HG02938 (cell line): ENCODE measurements around the gene DLG2.

Experiments
- ATAC-seq: cut with Tn5 transposase; IDR thresholded peaks from one replicate; pipeline ENCODE4 v1.9.1; 2021; ENCODE audit warnings: mild to moderate bottlenecking, moderate library complexity; ENCODE audit not compliant: unreplicated experiment

The DLG2 gene

GRCh38 chr11:84607975-84608836 is 1018.9 kb downstream of the DLG2 start:
- ATAC-seq = no peak

DNA sequence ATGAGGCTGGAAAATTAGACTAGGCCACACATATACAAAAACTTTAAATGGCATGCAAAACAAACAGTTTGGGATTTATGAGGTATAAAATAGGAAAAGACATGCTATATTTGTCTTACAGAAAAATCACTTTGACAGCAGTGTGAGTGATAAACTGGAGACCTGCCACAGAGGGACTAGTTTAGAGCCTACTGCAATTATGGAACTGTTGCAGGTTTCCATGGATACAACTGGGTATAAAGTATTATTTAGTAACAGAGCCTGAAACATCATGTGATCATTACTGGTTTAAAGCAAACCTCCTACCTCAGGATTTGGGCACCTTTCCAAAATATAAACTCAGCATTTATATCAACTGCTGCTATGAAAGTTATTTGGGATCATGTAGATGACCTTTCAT is 1032.5 kb downstream of the DLG2 start:
- no peak for ATAC-seq

GRCh38 chr11:84590106-84590505 is 1037.0 kb downstream of the DLG2 start:
- no peak for ATAC-seq

DNA sequence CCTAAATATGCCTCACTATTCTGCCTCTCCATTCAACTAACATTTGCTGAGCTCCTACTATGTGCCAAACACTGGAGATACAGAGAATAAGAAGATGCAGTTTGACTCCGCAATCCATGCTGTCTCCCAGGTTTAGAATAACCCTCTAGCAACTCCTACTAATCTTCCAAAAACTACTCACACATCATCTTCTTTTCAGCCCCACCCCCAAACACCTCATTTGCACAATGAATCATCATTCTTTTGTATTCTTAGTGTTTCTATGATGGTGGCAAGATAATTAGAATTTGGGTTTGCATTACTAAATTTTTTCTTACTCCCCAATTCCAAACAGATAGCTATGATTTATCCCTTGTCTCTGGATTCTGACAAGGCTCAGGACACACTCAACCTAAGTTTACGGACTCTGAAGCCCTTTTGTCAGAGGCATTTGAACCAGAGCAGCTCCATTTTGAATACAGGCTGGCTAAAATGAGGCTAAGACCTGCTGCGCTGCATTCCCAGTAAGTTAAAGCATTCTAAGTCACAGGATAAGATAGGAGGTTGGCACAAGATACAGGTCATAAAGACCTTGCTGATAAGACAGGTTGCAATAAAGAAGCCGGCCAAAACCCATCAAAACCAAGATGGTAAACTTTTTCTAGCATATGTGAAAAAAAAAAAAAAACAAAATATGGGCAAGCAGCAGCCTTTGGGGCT is 1038.9 kb downstream of the DLG2 start:
- ATAC-seq = no peak

- ATAC-seq = no peak
These were observed 1044.0 kb downstream of the DLG2 start for GRCh38 chr11:84583106-84583505.

DNA sequence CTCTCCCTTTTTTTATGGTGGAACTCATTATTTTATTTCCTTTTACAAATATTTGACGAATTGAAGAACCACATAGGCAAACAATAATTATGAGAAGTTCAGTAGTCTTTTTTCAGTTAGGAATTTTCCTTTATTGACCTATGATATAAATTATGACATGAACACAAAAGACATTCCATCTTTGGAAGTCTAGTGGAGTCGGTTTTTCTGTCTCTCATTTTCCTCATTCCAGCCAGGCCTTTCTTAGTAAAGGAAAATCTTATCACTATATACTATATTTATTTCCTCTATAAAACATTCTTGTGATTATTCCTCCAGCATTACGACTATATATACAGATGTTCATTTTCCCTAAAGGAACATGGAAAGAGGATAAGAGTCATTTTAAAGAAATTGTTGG is 1046.1 kb downstream of the DLG2 start:
- ATAC-seq = no peak

GRCh38 chr11:84580428-84580827 is 1046.7 kb downstream of the DLG2 start:
- ATAC-seq = no peak

GRCh38 chr11:84573868-84574267 is 1053.3 kb downstream of the DLG2 start:
- no peak for ATAC-seq

- ATAC-seq = no peak
These were observed 1060.5 kb downstream of the DLG2 start for GRCh38 chr11:84566671-84567070.

DNA sequence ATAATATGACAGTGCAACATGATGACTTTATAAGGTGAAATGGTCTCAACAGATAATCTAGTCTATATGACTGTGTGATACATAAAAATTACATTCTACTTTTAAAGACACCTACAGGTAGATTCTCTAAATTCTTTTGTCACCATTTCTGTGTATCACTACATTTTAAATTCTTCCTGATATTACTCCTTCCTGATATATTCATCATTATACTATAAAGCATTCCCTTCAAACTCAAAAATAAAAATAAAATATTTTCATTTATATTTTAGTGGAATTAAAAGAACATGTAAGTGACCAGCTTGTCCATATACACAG is 1062.3 kb downstream of the DLG2 start:
- ATAC-seq = no peak

GRCh38 chr11:84564180-84564866 is 1062.8 kb downstream of the DLG2 start:
- ATAC-seq = peak; percentile 87

DNA sequence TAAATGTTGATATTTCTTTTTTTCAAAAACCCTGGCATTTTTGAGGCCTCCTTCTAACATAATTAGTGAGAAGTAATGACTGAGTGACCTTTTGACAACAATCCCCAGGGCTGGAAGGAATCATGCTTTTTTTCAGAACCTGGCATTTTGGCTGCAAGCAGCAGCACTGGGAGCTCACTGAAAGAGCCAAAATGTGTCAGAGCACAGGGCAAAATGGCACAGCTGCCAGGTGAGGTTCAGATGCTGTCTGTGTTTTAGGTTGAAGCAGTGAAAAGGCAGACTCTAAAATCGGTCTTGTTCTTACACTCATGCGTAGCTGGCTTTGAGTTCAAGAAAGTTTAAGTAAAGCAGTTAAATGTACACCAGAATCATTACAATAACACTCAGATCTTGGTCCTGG is 1063.8 kb downstream of the DLG2 start:
- no peak for ATAC-seq

DNA sequence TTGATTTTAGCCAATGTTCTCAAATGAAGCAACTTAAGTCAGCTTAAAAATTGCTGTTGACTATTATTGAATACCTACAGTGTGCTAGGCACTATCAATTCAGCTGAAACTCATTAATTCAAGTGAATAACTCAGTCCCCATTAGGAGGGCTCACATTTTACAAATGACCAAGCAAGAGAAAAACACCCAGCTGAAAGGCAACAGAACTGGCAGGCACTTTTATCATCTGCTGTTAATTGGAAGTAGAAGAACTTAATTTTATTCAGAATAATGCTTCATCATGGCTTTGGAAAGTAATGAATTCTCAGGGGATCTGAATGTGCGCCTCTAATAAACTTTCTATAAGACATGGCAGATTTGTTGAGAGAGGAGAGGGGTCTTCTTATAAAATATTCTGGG is 1066.9 kb downstream of the DLG2 start:
- ATAC-seq = no peak

- peak; percentile 98 for ATAC-seq
These were observed 1068.8 kb downstream of the DLG2 start for GRCh38 chr11:84558085-84558905.

DNA sequence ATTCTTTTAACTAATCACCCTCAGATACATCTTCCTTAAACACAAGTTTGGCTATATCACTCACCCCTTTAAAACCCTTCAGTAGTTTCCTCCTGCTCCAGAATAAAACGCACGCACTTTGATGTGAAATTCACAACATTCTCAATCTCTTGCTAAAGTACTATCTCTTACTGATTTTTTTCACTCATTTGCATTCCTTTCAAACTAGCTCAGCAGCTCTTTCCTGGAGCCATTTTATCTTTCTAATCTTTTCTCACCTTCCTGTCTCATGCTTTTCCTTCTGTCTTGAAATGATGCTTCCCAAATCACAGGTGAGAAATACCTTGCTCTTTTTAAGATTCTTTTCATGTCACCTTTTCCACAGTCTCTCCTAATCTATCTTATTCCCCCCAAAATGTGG is 1074.4 kb downstream of the DLG2 start:
- no peak for ATAC-seq

DNA sequence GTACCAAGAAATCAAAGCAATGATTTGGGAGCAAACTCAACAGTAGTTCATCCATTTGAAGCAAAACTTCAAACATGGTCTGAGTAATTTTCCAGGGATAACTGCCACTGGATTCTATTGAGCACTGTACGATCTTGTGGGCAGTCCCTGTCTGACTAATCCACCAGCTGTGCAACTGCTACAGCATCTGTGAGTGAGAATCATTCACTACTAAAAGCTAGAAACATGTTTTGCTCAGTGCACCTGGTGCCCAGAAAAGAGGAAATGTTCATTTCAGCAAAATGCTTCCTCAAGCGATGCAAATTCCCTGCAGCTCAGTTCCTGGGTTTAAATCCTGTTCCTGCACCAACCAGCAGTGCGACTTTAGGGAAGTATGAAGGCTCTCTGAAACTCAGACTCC is 1077.9 kb downstream of the DLG2 start:
- ATAC-seq = peak; percentile 95

DNA sequence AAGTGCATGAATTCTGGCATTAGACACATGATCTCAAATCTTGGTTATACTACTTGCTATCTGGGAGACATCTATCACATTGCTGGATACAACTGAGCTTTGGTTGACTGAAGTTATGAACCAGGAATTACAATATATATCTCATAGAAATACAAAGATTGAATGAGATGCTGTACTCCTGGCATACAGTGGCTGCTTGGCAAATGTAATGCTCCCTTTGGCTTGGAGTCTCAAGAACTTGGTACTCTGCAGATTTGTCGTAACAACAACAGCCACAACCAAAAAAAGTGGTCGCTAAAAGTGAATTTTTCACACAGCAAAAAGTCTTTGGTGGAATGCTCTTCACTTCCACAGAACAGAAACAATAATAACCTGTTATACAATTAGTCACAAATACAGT is 1082.6 kb downstream of the DLG2 start:
- no peak for ATAC-seq

DNA sequence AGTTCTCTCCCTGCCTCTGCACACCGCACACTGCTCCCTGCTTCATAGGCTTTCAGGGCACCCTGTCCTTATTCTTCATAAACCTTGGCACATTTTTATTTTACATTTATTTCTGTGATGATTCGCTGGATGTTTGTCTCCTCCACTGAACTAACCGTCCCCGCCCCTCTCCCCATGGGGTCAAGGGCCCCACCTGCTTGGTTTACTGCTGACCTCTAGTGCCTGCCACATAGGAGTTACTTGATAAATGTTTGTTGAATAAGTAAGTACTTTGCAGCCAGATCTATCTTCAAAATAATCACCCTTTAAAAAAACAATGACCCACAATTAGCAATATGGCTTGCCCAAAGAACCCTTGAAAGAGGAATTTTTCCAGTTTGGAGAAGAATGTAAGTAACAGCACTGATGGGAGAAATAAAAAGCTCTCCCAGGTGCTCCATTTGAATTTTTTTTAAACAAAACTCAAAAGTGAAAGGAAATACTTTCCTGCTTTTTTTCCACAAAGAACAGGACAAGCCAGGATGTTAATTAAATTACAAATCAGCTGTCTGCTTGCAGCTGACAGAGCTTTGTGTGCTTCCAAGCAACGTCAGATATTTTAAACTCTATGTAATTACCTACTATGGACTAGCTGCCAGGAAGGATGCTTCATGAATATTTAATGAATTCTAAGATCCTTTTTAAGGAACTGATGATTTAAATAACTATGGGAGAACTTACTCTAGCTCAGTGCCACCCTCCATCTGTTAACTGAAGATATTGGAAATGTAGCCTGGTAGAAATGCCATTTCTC is 1083.6 kb downstream of the DLG2 start:
- ATAC-seq = no peak

GRCh38 chr11:84541731-84542340 is 1085.3 kb downstream of the DLG2 start:
- ATAC-seq = no peak

DNA sequence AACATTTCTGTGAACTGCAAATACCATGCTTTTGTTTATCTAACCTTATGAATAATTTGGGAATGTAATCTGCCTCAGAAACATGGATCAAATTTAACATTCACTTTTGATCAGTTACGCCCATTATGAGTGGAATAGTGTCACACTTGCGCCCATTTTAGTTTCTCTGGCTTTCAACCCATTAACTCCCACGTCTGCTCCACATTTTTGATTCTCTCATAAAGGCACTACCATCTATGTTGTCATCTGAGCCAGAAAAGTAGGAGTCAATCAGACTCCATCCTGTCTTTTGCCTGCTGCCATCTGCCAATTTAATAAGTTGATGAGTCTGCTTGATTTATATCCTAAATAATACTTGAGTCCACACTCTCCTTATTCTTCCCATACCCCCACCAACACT is 1090.7 kb downstream of the DLG2 start:
- ATAC-seq = no peak
